ENCODE measurements around the gene UBL3. TPM values are rescaled to one million over a fixed set of nuclear protein-coding genes. Genes with fewer than 3 reads are reported as not detected.

UBL3 gene
- total RNA-seq, 1 experiment from 2014 or later, result 11.1 TPM

GRCh38 chr13:29791508-29791907 is 58.9 kb downstream of the UBL3 start:
- H3K4me1 ChIP-seq (ENCODE audit: control insufficient read depth, insufficient read depth, low read length), result no peaks in the 10 kb centered on the region
- DNase-seq (ENCODE audit: low read depth, low spot score) (no peak), ATAC-seq (no peak)
- ChIA-PET CTCF (no interaction called here), POLR2A (no interaction called here)
- BruUV-seq (replicated peaks), result no TSS peak
- no peak overlapping the region for H3K4me3 ChIP-seq (ENCODE audit: low read depth in 2 of 2, low read length in 2 of 2)
- intact Hi-C loops (cut with micrococcal nuclease; ENCODE audit: unreplicated experiment) (no loop called here), in situ Hi-C loops (cut with HindIII; ENCODE audit: low pct_unique_long_range_greater_than_20kb, low sequenced_read_pairs) (no loop called here)
- no peaks in the 10 kb centered on the region for H3K9me3 ChIP-seq (ENCODE audit: control insufficient read depth, insufficient read depth, low read depth, low read length)
- TF ChIP-seq POLR2AphosphoS5 (IDR thresholded peaks at IDR 0.05; ENCODE audit: low read depth, low read length), result no peak
- no peak overlapping the region for H3K27ac ChIP-seq (ENCODE audit: low read length)
- H3K27me3 ChIP-seq (ENCODE audit: control insufficient read depth, insufficient read depth, low read length), result no peaks in the 10 kb centered on the region
- no peaks in the 10 kb centered on the region for H3K36me3 ChIP-seq (ENCODE audit: control insufficient read depth, insufficient read depth, low read length)

GRCh38 chr13:29786698-29787097 is 63.7 kb downstream of the UBL3 start:
- no peak overlapping the region for H3K27ac ChIP-seq (ENCODE audit: low read length)
- in situ Hi-C loops (cut with HindIII; ENCODE audit: low pct_unique_long_range_greater_than_20kb, low sequenced_read_pairs) (no loop called here), intact Hi-C loops (cut with micrococcal nuclease; ENCODE audit: unreplicated experiment) (no loop called here)
- no peaks in the 10 kb centered on the region for H3K36me3 ChIP-seq (ENCODE audit: control insufficient read depth, insufficient read depth, low read length)
- DNase-seq (ENCODE audit: low read depth, low spot score), result no peak
- ChIA-PET CTCF (no interaction called here), POLR2A (no interaction called here)
- ATAC-seq, result no peak
- H3K27me3 ChIP-seq (ENCODE audit: control insufficient read depth, insufficient read depth, low read length), result no peaks in the 10 kb centered on the region
- H3K9me3 ChIP-seq (ENCODE audit: control insufficient read depth, insufficient read depth, low read depth, low read length), result no peaks in the 10 kb centered on the region
- TF ChIP-seq, protein P1, sequence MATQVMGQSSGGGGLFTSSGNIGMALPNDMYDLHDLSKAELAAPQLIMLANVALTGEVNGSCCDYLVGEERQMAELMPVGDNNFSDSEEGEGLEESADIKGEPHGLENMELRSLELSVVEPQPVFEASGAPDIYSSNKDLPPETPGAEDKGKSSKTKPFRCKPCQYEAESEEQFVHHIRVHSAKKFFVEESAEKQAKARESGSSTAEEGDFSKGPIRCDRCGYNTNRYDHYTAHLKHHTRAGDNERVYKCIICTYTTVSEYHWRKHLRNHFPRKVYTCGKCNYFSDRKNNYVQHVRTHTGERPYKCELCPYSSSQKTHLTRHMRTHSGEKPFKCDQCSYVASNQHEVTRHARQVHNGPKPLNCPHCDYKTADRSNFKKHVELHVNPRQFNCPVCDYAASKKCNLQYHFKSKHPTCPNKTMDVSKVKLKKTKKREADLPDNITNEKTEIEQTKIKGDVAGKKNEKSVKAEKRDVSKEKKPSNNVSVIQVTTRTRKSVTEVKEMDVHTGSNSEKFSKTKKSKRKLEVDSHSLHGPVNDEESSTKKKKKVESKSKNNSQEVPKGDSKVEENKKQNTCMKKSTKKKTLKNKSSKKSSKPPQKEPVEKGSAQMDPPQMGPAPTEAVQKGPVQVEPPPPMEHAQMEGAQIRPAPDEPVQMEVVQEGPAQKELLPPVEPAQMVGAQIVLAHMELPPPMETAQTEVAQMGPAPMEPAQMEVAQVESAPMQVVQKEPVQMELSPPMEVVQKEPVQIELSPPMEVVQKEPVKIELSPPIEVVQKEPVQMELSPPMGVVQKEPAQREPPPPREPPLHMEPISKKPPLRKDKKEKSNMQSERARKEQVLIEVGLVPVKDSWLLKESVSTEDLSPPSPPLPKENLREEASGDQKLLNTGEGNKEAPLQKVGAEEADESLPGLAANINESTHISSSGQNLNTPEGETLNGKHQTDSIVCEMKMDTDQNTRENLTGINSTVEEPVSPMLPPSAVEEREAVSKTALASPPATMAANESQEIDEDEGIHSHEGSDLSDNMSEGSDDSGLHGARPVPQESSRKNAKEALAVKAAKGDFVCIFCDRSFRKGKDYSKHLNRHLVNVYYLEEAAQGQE (IDR thresholded peaks at IDR 0.05; ENCODE audit: insufficient read depth in 1 of 2, low read depth in 2 of 2, low read length in 1 of 2), result no peak
- TF ChIP-seq POLR2AphosphoS5 (IDR thresholded peaks at IDR 0.05; ENCODE audit: low read depth, low read length), result no peak
- TF ChIP-seq, protein P2, sequence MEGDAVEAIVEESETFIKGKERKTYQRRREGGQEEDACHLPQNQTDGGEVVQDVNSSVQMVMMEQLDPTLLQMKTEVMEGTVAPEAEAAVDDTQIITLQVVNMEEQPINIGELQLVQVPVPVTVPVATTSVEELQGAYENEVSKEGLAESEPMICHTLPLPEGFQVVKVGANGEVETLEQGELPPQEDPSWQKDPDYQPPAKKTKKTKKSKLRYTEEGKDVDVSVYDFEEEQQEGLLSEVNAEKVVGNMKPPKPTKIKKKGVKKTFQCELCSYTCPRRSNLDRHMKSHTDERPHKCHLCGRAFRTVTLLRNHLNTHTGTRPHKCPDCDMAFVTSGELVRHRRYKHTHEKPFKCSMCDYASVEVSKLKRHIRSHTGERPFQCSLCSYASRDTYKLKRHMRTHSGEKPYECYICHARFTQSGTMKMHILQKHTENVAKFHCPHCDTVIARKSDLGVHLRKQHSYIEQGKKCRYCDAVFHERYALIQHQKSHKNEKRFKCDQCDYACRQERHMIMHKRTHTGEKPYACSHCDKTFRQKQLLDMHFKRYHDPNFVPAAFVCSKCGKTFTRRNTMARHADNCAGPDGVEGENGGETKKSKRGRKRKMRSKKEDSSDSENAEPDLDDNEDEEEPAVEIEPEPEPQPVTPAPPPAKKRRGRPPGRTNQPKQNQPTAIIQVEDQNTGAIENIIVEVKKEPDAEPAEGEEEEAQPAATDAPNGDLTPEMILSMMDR (IDR thresholded peaks at IDR 0.05), result no peak
- TF ChIP-seq TCF7L2 (IDR thresholded peaks at IDR 0.05; ENCODE audit: low read depth, low read length), result no peak
- no peak for TF ChIP-seq SIN3A (IDR thresholded peaks at IDR 0.05; ENCODE audit: borderline replicate concordance, insufficient read depth, low read depth, low read length)
- H3K4me3 ChIP-seq (ENCODE audit: low read depth in 2 of 2, low read length in 2 of 2), result no peak overlapping the region
- no peaks in the 10 kb centered on the region for H3K4me1 ChIP-seq (ENCODE audit: control insufficient read depth, insufficient read depth, low read length)
- no TSS peak for BruUV-seq (replicated peaks)

DNA sequence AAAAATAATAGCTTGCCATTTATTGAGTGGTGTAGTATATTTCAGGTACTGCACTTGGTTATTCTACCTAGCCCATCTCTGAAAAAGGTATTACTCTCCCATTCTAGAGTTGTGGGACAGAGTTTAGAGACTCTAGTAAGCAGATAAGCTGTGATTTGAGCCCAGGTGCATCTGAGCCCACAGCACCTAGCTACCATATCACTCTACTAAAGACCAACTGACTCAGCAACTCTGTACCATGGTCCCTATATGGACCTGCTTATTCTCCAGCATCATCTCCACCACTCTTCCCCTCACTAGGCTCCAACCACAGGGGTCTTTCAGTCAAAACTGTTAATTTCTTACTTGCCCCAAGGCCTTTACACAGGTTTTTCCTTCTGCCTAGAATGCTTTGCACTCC is 64.4 kb downstream of the UBL3 start:
- Histone ChIP-seq H3K4me1 (ENCODE audit: control insufficient read depth, insufficient read depth, low read length) (no peaks in the 10 kb centered on the region), H3K36me3 (ENCODE audit: control insufficient read depth, insufficient read depth, low read length) (no peaks in the 10 kb centered on the region), H3K9me3 (ENCODE audit: control insufficient read depth, insufficient read depth, low read depth, low read length) (no peaks in the 10 kb centered on the region), H3K27ac (ENCODE audit: low read length) (no peak overlapping the region), H3K4me3 (ENCODE audit: low read depth in 2 of 2, low read length in 2 of 2) (no peak overlapping the region), H3K27me3 (ENCODE audit: control insufficient read depth, insufficient read depth, low read length) (no peaks in the 10 kb centered on the region)
- intact Hi-C loops (cut with micrococcal nuclease; ENCODE audit: unreplicated experiment), result no loop called here
- no TSS peak for BruUV-seq (replicated peaks)
- in situ Hi-C loops (cut with HindIII; ENCODE audit: low pct_unique_long_range_greater_than_20kb, low sequenced_read_pairs), result no loop called here
- DNase-seq (ENCODE audit: low read depth, low spot score) (no peak), ATAC-seq (no peak)
- POLR2A ChIA-PET, result no interaction called here
- CTCF ChIA-PET, result no interaction called here
- TF ChIP-seq, protein P1 (IDR thresholded peaks at IDR 0.05; ENCODE audit: insufficient read depth in 1 of 2, low read depth in 2 of 2, low read length in 1 of 2), result no peak
- no peak for TF ChIP-seq POLR2AphosphoS5 (IDR thresholded peaks at IDR 0.05; ENCODE audit: low read depth, low read length)
- TF ChIP-seq TCF7L2 (IDR thresholded peaks at IDR 0.05; ENCODE audit: low read depth, low read length), result no peak
- TF ChIP-seq SIN3A (IDR thresholded peaks at IDR 0.05; ENCODE audit: borderline replicate concordance, insufficient read depth, low read depth, low read length), result no peak
- TF ChIP-seq, protein P2 (IDR thresholded peaks at IDR 0.05), result no peak
